GM21360 (cell line): ENCODE data around the gene NUP43.
"Not testable (repeated sequence)": the region's sequence is repeated elsewhere in the genome, so short reads cannot be mapped to it uniquely, and the experiment has no call there.

Experiments used
- ATAC-seq: cut with Tn5 transposase; IDR thresholded peaks from one replicate; pipeline ENCODE4 v1.9.1; 2021; ENCODE audit warnings: mild to moderate bottlenecking, moderate library complexity; ENCODE audit not compliant: unreplicated experiment

Gene NUP43, protein sequence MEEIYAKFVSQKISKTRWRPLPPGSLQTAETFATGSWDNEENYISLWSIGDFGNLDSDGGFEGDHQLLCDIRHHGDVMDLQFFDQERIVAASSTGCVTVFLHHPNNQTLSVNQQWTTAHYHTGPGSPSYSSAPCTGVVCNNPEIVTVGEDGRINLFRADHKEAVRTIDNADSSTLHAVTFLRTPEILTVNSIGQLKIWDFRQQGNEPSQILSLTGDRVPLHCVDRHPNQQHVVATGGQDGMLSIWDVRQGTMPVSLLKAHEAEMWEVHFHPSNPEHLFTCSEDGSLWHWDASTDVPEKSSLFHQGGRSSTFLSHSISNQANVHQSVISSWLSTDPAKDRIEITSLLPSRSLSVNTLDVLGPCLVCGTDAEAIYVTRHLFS

DNA sequence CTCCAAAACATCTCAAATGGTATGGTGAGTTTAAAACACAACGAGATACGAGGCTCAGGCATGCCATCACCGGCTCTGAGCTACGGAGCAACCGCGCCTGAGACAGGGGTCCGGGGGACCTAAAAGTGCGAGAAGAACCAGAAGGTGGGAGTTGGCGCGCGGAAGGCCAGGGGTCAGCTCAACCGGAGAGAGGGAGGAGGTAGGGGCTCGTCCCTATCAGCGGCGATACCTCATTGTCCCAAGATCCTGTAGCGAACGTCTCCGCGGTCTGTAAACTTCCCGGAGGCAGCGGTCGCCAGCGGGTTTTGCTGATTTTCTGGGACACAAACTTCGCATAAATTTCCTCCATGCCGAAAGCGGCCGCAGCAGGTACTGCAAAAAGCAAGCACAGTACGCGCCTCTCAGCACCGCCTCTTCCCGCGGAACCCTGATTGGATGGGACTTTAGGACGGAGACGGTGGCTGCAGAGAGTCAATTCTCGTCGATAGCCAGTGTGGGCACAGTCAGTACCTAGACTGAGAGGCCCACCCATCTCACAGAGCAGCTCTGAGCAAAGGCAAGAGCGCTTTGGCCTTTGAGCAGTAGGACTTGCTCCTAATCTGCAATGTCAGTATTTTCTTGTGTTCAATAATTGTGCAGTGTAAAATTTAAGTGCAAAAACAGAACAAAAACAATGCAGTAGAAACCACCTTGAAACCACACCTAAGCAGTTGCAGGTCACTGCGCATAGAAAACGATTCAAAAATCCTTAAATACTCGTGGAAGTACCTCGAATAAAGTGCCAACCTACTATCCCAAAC, at the start of gene NUP43:
Gene NUP43, minus strand, starts transcription at position 383 of the 800 bp plus-strand sequence. Its CDS starts 34 bp downstream, at position 349.
- peak; percentile 44 for ATAC-seq

DNA sequence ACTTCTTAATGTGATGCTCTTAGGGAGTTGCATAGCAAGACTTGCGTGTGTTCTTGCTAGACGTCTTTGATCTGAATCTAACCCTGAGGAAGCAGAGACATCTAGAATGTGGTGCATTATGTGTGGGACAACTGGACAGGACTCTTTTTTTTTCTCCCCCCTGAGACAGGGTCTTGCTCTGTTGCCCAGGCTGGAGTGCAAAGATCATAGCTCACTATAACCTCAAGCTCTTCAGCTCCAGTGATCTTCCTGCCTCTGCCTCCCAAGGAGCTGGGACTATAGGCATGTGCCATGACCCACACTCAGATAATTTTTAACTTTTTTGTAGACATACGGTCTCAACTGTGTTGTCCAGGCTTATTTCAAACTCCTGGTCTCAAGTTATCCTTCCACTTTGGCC, 37.2 kb upstream of the NUP43 start:
- ATAC-seq: no peak

DNA sequence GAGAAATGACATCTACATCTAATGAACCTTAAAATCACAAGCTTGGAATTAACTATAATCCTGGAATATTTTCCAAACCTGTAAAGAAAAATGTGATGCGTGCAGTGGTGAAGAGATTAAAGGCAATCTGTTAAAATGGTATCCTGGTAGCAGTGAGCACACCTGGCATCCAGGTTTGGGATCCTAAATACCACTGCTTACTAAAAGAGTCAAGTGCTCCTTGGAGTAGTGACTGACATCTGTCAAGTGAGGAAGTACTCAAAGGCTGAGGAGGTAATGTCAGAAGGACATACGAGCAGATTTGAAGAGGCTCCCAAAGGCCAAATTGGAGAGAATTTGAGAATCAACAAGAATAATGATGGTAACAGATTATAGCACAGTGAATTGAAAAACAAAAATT, 36.0 kb upstream of the NUP43 start:
- no peak for ATAC-seq

- no peak for ATAC-seq
Measured at GRCh38 chr6:149781715-149782114, 35.4 kb upstream of the NUP43 start.

- ATAC-seq: no peak
Measured at GRCh38 chr6:149779644-149779963, 33.3 kb upstream of the NUP43 start.

- no peak for ATAC-seq
Measured at GRCh38 chr6:149777624-149778023, 31.3 kb upstream of the NUP43 start.

DNA sequence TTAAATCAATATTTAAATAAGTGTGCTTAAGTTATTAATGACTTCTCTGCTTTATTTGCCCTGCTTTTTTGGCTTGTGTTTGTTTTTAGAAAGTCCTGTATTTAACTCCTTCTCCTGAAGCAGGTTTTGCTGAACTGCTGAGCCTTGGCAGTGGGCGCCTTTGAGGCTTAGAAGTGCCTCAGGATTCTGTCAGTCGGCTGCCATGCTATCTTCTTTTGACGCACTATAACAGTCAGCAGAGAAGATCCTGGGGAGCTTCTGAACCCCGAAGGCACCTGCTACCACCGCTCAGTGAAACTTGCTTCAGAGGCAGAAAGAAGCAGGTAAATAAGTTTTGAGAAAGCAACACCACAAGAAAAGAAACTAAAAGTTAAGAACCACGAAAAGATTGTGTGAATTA, 25.6 kb upstream of the NUP43 start:
- no peak for ATAC-seq

GRCh38 chr6:149771185-149771584, 24.9 kb upstream of the NUP43 start:
- no peak for ATAC-seq

GRCh38 chr6:149769676-149770075, 23.3 kb upstream of the NUP43 start:
- ATAC-seq: no peak

DNA sequence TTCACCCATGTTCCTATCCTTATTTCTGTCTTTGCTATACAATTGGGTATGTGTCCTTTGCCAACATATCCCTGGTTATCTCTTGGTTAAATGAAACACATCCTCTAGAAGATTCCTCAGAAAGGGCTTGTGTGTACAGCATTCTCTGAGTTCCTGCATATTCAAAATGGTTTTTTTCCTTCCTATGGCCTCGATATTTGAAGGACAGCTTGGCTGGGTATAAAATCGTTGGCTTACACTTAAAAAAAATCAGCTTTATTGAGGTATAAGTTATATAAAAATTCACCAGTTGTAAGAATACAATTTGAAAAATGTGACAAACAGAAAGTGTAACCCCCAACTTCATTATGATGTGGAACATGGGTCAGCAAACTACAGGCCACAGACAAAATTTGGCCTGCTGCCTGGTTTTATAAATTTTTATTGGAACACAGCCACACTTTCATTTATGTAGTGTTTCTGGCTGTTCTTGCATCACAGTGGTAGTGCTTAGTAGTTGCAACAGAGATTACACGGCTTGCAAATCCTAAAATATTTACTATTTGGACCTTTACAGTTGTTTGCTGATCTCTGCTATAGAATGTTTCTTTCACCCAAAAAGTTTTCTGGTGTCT, 19.9 kb upstream of the NUP43 start:
- ATAC-seq: no peak

- no peak for ATAC-seq
Measured at GRCh38 chr6:149763866-149764265, 17.5 kb upstream of the NUP43 start.

DNA sequence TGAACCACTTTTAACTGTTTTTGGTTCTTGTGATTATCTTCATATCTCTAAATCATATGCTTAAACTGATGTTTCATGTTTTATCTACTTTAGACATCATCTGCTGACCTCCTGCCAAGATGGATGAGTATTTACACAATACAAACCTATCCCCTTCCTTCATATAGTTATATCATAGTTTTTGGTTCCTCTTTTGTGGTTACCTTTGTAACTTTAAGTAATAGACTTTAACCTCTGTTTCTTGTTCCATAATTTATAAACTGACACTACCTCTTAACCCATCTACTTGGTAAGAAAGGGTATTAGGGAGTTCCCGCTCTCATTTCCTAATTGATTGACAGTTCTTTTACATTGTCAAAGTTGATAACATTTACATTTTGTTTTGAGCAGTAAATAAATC, 15.1 kb upstream of the NUP43 start:
- peak; percentile 96 for ATAC-seq

DNA sequence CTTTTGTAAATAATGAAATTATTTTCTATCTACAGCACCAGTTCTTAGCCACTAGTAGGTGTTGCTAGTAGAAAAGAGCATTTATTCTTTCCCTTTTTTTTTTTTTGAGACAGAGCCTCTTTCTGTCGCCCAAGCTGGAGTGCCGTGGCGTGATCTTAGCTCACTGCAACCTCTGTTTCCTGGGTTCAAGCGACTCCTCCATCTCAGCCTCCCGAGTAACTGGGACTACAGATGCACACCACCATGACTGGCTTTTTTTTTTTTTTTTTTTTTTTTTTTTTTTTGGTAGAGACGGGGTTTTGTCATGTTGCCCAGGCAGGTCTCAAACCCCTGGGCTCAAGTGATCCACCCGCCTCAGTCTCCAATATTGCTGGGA, 9.9 kb upstream of the NUP43 start:
- ATAC-seq: no peak

DNA sequence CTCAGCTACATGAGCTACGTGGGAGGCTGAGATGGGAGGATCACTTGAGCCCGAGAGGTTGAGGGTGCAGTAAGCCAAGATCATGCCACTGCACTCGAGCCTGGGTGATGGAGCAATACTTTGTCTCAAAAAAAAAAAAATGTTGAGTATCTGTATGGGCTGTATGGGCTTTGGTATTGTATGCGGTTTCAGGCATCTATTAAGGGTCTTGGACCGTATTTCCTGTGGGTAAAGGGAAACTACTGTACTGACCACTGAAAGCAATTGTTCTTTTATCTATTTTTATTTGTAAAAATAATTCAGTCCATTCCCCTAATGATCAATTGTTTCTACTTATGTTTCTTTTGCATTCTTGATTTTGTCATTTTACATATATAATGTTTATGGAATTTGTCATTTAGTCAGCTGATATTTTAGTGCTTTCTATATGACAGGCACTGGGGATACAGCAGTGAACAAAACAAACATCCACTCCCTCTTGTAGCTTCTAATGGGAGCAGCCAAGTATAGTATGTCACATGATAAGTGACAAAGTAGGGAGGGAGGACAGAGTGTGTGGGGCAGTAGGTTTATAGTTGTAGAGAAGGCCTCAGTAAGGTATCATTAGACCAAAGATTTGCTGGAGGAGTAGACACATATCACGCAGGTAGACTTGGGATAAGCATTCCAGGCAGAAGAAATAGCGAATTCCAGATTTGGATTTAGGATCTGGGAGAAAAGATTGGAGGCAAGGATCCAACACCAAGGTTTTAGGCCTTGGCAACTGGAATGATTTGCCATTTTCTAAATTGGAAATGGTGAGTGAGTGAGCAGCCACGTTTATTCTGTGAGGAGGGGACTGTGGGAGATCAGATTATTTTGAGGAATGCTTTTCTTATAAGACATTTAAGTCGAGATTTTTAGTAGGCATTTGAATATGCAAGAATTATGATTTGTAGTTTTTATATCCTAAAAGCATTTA, 9.3 kb upstream of the NUP43 start:
- peak; percentile 73 for ATAC-seq

- ATAC-seq: no peak
Measured at GRCh38 chr6:149754548-149754947, 8.2 kb upstream of the NUP43 start.

- ATAC-seq: not testable (repeated sequence)
Measured at GRCh38 chr6:149753374-149753637, 7.0 kb upstream of the NUP43 start.

DNA sequence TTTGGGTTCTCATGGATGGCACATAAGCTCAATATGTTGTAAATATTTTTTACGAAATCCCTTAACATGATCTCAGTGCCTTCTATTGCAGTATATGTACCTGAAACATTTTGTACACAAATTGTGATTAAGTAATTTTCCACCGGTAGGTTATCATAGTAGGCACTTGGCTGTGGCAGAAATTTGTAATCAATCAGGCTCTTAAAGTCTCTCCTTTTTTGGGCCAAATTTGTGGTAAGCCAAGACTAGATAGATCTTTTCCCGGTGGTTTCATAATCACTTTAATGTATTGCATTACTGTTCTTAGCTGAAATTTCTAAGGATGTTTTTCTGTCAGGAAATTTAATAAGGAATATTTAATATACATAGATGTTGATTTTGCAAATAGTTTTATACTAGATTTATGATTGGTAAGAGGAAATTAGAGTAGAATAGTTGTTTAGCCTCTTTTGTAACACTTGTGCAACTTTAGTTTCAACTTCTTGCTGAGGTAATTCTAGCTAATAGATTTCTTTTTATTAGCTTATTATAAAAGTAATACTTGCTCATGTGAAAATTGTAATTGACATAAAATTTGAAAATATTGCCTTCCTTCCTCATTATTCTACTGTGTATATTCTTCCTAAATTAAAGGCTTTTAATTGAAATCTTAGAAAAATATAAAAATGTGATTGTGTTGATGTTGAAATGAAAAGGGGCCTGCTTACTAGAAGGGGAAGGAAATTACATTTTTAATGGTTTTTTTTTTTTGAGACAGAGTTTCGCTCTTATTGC, 6.5 kb upstream of the NUP43 start:
- ATAC-seq: no peak

DNA sequence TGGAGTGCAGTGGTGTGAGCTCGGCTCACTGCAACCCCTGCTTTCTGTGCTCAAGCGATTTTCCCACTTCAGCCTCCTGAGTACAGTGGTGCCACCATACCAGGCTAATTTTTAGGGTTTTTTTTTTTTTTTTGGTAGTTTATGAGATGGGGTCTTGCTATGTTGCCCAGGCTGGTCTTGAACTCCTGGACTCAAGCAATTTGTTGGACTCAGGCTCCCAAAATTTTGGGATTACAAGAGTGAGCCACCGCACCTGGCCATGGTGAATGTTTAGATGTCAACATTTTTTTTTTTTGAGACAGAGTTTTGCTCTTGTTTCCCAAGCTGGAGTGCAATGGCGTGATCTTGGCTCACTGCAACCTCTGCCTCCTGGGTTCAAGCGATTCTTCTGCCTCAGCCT, 5.6 kb upstream of the NUP43 start:
- ATAC-seq: not testable (repeated sequence)

DNA sequence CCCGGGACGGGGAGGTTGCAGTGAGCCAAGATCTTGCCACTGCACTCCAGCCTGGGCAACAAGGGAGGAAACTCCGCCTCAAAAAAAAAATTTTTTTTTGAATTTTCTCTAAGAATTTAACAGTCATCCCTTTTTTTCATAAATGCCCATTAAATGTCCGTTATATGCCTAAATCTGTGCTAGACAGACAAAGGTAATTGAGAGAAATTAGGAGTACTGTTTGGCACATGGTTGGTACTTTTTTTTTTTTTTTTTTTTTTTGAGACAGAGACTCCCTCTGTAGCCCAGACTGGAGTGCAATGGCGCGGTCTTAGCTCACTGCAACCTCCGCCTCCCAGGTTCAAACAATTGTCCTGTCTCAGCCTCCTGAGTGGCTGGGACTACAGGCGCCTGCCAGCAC, 4.9 kb upstream of the NUP43 start:
- ATAC-seq: no peak

- peak; percentile 36 for ATAC-seq
Measured at GRCh38 chr6:149750136-149750609, 3.8 kb upstream of the NUP43 start.
